K562 (cell line): ENCODE results near the gene PRPSAP1.

Source experiments
- CEBPG ChIP-seq, 3 experiments: fragments of 200-800 bp in 1 of 3; sonication (Bioruptor generic) in 1 of 3; sonication (generic) in 1 of 3; formaldehyde crosslinking in 1 of 3; IDR thresholded peaks in 2 of 3; conservative IDR thresholded peaks in 1 of 3; 2 replicates each; pipeline versions ENCODE4 v1.6.1 to v1.8.0; 2016 to 2022; ENCODE audit warnings: missing compliant biosample characterization in 2 of 3, missing genetic modification characterization in 2 of 3, mild to moderate bottlenecking in 1 of 3, missing genetic modification reagents in 1 of 3
- PHTF2 ChIP-seq: fragments of 250-450 bp; sonication (Bioruptor Pico); IDR thresholded peaks from 2 replicates; pipeline ENCODE4 v1.5.0; 2021; ENCODE audit warnings: mild to moderate bottlenecking

- TF ChIP-seq PHTF2 (no peak), CEBPG (CRISPR knock-in tag; IDR thresholded peaks at IDR 0.05) (no peak), CEBPG (tag; conservative IDR thresholded peaks at IDR 0.05 in 1 of 2, IDR thresholded peaks at IDR 0.05 in 1 of 2) (no peak)
Observed at GRCh38 chr17:76336756-76337412, 16.8 kb downstream of the PRPSAP1 start.
